Stimulated activated CD4-positive, alpha-beta T cell treated with anti-CD3 and anti-CD28 coated beads, Interleukin-1b, Interleukin-23, amount 100 ng/mL, for 4 hours (primary cell): ENCODE data around the gene CDH13.

Source experiments
- DNase-seq, 2 donors: peaks; one replicate each; pipeline ENCODE4 v3.0.0-alpha.2; 2020; ENCODE audit warnings: low read depth in 2 of 2

CDH13 gene

DNA sequence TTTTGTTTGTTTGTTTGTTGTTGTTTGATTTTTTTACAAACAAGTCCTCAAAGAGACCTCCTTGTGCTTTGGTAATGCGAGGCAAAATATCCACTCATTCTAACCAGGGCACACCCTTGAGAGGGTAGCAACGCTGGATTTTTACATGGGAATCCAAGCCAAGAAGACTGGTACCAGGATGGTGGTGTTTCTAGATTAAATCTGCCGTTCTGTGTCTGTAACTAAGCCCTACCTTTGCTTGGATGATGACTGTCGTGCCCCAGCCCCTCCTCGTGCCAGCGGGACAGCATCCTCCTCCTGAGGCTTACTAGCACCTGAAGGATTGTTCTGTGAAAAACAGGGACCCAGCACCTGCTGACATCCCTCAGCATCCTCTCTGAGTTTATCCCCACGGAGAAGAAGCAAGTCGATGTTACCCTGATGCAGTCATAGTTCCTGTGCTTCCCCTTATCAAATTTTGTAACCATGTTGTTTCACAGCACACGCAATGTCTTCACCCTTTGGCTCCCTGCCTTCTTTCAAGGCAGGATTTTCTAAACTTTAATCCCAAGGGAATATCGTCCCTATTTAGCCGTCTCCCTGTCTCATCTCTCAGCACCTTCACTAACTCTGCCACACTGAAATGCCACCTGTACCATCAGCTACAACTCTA lies 1175.9 kb downstream of the CDH13 start:
- no peak for DNase-seq

DNA sequence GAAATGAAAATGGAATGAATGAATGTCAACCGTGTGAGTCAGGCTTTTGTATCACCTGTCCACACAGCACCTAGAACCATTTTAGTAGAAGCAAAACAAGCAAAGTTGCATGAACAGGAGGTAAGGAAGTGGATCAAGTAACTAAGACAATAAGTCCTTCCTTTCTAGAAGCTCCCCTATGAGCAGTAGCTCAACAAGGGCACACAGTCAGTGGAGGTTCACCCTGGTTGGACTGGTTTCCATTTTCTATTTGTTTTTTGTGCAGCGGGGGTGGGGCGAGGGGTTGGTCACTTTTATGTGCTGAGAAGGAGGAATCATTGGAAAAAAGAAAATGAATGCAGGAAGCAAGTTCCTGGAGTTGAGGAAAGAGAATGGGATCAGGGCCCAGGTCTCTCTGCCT lies 1177.0 kb downstream of the CDH13 start:
- DNase-seq = no peak

DNA sequence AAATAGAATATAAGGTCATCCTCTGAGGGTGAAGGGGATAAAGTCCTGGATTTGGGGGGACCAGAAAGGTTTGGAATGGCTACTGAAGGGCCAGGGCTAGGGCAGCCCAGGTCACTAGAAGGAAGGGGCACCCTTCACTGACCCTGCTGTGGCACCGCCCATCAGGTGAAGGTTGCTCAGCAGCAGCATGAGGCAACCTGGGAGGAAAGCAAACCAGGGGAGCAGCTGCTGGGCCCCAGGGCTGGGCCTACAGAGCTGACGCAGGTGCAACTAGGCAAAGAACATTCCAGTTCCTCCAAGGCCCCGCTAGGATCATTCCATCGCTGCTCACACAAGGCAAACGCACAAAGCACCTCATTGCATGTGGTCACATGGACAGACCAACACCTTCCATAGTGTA lies 1177.6 kb downstream of the CDH13 start:
- DNase-seq = no peak

DNA sequence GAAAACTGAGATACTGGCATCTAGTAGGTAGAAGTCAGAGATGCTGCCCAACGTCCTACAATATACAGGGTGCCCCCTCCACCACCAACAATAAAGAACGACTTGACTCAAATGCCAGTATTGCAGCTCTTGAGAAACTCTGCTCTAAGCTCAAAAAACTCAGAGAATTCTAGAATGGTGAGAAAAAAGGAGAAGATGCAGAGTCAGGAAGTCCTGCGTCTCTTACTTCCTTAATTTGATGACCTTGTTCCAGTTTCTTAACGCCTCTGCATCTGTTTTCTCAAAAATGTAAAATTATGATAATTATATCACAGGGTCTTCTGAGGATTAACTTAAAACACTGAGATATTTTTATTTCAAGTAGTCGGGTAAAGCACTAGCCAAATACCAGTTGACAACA lies 1179.3 kb downstream of the CDH13 start:
- no peak for DNase-seq

DNA sequence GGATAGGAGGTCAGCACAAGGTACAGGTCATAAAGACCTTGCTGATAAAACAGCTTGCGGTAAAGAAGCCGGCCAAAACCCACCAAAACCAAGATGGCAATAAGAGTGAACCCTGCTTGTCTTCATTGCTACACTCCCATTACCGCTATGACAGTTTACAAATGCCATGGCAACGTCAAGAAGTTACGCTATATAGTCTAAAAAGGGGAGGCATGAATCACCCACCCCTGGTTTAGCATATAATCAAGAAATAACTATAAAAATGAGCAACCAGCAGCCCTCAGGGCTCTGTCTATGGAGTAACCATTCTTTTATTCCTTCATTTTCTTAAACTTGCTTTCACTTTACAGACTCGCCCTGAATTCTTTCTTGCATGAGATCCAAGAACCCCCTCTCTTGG lies 1180.0 kb downstream of the CDH13 start:
- no peak for DNase-seq

DNA sequence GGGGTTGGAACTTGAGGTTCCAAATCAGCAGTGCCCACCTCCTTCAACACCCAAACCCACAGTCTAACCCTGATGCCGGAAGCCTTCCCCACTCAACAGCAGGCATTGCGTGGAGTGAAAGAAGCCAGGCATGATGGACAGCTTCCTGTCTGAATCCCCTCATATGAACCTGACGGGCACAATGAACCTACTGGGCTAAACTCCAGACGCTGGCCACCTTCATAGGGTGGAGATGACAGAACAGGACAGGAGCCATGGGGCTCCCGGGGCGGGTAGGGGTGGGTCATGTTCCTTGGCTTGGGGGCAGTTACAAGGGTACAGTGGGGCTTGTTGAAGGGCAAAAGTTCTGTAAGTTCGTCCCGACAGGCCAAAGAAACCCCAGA lies 1180.5 kb downstream of the CDH13 start:
- DNase-seq = no peak

DNA sequence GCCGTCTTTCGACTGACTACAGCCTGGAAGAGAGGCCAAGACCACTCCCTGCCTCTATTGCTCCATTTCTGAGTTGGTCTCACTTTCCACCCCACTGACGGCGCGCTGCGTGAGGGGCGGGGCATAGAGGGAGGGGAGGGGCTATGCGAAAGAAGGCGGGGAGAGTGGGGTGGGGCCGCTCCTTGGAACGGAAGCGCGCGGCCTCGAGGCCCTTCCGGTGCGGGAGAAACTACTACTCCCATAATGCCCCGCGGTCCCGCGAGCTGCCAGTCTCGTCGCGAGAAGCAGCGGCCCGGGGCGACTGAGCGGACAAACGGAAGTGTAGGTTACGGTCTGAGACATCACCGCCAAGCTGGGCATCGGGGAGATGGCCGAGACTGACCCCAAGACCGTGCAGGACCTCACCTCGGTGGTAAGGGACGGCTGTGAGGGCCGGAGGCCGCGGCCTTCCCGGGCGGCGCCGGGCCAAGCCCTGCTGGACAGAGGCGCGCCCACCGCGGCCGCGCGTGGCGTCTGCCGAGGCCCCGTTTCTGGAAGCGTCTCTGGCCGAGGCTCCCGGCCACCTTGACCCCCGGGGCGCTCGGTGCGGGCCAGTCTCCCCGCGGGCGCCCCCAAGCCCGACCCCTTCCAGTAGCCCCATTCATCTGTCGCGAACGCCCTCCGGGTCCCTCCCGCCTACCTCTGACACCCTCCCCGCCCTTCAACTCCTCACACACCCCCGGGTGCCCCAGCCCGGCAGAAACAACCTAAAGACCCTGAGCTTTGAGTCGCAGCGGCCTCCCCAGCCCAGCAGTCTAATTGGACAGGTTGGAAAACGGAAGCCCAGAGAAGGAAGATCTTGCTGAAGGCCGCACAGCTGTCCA lies 1181.2 kb downstream of the CDH13 start, which contains the start of gene HSBP1:
TSS of gene HSBP1 (plus strand) at position 269 of the 863 bp plus-strand sequence. CDS start at position 368, 99 bp downstream.
- peak; percentile 90 to 91 for DNase-seq

DNA sequence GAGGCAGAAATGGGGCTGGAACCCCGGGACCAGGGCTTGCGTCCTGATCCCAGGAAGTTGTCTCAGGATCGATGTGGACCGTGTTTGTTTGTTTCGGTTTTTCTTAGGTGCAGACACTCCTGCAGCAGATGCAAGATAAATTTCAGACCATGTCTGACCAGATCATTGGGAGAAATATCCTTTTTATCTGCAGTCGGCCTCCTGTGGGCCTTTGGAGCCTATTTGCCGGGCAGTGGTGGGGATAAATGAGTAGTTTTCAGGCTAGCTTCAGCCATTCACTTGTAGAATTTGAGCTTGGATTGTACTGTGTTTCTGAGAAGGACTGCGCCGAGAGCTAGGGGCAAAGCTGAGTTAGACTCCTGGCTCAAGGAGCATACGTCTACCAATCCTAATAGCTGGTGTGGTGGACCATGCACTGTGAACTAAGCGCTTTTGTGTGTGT lies 1181.8 kb downstream of the CDH13 start:
- no peak for DNase-seq

DNA sequence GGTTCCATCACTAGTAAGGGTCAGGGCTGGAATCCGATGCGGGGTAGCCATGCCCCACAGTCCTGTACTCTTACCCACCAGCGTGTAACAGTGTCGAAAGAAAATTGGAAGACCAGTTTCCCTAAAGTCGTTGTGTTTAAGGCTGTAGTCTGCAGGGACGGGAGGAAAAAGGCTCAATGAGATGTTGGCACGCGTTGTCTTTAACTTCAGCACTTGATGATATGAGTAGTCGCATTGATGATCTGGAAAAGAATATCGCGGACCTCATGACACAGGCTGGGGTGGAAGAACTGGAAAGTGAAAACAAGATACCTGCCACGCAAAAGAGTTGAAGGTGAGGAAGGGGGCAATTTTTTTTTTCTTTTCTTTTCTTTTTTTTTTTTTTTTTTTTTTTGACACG lies 1182.3 kb downstream of the CDH13 start:
- no peak for DNase-seq

DNA sequence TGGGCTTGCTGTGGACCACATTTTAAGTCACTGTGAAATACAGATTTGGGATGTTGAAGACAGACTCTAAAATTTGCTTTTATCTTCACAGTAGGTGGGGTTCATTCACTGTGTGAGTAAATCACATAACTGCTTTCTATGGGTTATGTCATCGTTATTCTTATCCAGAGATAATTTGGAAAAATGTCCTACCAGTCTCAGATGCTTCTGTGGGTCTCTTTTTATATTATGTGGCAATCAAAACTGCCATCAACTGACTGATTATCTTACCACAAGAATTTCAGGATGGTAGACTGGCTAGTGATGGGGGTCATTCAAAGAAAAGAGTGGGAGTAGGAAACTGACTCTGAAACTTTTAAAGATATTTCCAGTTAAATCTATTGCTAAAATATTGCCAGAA lies 1184.1 kb downstream of the CDH13 start:
- DNase-seq = no peak

DNA sequence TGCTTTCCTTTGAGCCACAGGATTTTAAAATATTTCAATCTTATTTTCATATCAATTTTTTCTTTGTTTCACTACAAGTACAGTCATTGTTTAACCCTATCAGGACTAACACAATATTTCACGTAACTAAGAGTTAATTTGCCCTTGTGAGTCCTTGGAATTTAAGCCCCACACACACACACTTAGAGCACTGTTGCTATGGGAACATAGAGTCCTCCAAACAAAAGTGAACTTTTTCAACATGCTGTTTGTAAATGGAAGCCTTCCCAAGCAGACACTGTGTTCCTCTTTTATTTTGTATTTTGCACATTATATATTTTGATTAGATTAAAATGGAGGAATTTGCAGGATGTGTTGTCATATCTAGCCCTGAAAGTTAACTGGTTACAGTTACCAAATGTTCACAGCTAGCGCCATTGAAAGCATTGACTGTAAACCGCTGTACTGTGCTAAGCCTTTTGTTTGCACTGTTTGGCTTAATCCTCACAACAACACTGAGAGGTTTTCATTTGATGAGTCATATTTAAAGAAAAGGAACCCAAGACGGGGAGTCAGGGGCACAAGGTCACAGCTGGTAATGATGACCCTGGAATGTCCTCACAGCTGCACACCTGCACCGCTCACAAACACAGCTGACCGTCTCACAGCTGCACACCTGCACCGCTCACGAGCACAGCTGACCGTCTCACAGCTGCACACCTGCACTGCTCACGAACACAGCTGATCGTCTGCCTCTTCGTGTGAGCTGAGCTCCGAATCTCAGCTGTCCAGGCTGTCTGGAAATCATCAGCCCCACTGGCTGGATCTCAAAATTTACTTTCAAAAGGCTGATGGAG lies 1187.3 kb downstream of the CDH13 start:
- DNase-seq = no peak

DNA sequence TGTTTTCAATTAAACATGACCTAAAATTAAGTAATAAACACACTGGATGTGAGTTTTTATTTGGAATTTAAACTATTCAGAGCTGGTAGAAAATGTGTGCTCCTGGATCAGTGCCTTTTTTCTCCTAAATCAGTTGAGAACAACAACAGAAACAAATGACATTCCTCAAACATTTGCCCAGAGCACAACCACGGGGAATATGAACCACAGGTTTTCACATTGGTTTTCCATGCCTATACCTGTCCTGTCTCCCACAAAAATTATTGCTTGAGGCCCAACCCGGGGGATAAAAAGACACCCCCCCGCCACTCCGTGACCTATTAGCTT lies 1187.9 kb downstream of the CDH13 start:
- no peak for DNase-seq

DNA sequence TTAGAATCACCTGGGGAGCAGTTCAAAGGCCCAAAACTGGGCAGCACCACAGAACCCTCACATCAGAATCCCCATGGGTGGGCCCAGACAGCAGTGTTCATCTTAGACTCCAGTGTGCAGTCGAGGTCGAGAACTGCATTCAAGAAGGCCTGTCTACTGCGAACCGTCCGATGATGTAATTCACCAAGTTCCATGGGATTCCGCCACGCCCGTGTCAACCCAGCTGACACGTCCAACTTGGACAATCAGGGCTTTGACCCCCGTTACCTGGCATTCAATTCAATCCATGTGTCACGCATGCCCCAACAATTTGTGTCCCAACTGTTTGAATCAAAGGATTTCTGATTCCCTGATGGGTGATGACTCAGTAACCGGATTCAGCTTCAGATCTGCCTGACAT lies 1190.3 kb downstream of the CDH13 start:
- DNase-seq = no peak

DNA sequence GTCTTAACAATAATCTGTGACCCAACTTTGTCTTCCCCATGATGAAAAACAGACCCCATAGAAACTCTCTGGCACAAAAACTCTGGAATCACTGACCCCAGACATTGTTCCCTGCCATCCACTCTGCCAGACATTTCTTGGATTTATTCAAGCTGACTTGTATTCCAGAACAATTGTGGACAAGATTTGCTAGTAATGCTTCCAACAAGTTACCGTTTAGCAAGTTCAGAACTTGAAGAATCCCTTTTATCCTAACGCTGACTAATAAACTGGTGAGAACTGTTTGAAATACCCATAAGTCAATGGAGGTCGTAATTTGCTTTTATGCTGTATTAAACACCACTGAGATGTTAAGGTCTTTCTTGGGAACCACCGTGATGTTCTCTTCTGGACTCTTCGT lies 1191.5 kb downstream of the CDH13 start:
- no peak for DNase-seq

DNA sequence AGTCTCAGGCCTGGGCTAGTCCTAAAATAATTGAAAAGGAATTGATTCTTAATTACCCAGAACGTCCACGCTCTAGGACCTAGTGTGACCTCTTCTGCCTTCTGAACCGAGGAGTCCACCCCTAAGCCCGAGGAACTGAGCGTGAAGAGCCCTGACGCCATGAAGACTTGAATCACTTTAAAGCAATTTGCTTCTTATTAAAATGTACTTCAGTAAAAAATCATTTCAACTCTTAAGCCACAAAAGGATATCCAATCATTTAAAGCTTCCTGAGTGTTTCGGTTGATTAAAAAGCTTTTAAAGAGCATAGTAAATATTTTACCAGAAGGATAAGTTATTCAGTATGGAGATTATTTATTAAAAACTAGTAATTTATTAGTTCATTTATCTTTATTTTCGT lies 1192.6 kb downstream of the CDH13 start:
- DNase-seq = no peak

DNA sequence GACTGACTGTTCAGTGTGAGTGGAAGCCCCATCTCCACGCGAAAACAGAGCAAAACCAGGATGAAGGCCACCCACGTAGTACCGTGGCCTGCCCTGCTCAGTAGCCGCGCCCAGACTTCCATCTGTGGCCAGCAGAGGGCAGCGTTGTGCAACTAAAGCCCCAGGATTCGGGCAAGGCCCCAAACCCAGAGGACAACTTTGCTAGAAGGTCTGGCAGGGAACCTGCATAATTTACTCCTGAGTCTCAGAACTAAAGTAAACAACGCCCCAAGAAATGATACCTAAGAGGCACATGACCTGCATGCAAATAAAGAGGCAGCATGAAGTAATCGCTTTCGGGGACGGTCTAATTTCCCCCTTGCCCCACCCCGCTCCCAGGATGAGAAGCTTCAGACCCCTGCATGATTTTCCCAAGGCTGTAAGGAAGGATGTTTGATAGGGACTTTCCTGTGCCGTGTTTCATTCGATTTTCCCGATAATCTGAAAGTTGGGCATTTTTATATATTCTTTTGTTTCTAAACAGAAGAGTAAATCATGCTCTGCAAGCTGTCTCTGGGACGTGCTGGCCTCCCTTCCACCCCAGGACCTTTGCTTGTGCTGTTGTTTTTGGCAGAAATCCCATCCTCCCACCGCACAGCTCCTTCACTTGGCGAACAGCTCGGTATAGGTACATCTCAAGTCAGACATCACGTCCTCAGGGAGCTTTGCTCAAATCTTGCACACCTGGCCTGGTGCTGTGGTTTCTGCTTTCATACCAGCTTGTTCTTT lies 1199.6 kb downstream of the CDH13 start:
- DNase-seq = peak; percentile 74 to 75

DNA sequence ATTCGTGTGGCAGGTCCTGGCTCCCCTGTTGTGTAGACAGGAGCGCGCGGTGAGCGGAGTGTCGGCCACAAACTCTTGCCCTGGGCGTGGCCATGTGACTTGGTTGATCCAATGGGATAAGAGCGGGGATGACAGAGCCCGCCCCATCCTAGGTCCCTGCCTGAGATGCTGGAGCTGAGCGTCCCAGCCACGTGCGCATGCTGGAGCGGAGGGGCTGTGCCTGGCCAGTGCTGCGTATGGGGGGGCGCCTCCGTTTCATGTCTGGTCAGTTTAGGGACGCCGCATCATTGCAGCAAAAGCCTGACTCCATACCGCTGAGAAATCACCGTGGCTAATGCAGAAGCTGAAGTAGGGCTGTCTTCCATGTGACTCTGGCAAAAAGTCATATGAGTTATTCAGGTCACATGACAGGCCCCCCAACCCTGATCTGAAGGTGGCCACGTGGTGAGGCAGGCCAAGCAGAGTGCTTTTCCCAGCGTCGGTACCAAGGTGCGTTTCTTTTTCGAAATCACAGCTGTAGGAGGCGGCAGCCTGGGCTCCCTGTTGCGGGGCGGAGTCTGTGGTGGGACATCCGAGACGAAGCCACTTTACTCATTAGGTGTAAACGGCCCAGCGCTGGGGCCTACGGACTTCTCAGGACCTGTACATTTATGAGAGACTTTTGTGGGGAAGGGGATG lies 1203.5 kb downstream of the CDH13 start:
- no peak for DNase-seq

DNA sequence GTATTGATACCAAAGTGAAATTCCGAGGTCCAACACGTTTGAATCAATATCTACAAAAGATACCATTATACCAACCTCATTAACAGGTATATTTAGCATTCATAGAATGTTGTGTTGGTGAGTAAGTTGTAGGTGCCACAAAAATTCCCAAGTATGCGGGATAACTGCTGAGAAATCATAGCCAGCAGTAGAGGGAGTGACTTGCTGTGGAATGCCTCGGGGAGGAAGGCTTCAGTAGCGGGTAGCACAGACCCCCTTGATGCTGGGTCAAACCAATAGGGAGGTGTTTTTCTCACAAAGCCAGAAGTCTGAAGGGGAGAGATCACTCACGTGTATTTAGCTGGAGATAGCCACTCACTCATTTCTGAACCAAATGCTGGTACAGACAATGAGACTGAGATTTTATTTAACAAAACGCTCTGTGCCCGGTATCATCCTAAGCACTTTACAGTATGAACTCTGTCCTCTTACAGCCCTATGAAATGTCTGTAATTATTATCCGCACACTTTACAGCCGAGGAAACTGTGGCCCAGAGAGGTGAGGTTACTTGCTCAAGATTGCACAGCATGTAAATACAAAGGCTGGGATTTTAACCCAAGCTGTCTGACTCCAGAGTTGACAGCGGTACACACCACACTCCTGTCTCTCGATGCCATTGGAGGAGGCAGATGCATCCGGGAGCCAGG lies 1204.1 kb downstream of the CDH13 start:
- no peak for DNase-seq

DNA sequence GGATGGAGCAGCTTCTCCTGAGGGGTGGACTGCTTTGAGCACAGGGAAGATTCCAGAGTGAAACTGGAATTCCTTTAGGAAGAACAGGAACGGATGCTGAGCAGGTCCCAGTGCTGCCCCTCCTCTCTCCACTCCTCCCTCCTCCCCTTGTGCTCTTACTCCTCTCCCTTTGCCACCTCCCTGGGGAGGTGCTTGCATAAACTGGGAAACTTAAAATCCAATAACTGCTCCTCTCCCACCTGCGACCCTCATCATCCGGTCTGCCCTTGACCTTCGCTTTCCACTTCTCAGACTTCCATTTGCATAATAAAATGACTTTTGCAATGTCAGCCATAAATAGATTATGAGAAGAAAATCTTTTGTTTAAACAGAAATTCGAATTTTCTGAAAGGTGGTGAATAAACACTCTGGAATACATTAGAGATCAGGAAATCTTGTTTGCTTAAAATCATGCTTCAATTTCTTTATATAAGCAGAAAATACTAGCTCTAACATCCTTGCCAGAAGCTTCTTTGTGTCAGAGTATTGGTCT lies 1204.8 kb downstream of the CDH13 start:
- no peak for DNase-seq

DNA sequence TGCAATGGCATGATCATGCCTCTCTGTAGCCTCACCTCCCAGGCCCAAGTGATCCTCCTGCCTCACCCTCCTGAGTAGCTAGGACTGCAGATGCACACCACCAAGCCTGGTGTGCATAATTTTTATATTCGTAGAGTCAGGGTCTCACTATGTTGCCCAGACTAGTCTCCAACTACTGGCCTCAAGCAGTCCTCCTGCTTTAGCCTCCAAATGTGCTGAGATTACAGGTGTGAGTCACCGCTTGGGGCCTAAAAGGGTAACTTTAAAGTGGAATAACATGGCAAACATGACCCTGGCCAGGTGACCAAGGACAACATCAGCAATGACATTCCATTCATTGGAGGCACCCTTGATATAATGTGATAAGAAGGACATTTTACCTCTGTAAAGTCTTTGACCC lies 1207.2 kb downstream of the CDH13 start:
- no peak for DNase-seq
